SK-N-SH (cell line): Measurements from ENCODE around the gene GAS7. TPM values are rescaled to one million over a fixed set of nuclear protein-coding genes. Genes with fewer than 3 reads are reported as not detected.

ENCODE experiments used
- CTCF ChIA-PET: fragments of 300-600, 350-600 bp; formaldehyde crosslinking; extraction: SDS; loops from one replicate; lab custom pipeline; 2021; lab: Yijun Ruan, JAX
- POLR2A ChIA-PET: fragments of 350-600 bp; sonication (Branson Sonifier 250); formaldehyde crosslinking; extraction: SDS; loops from one replicate; lab custom pipeline; 2020; ENCODE audit warnings: antibody characterized with exemption, inconsistent platforms; lab: Yijun Ruan, JAX
- DNase-seq: peaks from one replicate; pipeline ENCODE4 v3.0.0; 2012
- H2AFZ ChIP-seq: fragments of 200-600 bp; sonication (generic); 2 replicates; pipeline ENCODE4 v1.8.1; 2016; ENCODE audit warnings: antibody characterized with exemption, mild to moderate bottlenecking, low read depth
- H3F3A ChIP-seq: fragments of 200-600 bp; sonication (generic); replicated peaks from 2 replicates; pipeline ENCODE3; 2016; ENCODE audit warnings: antibody characterized with exemption, mild to moderate bottlenecking; ENCODE audit not compliant: insufficient read depth
- H3K27ac ChIP-seq, 2 experiments: fragments of 200-500 bp in 1 of 2; fragments of 200-600 bp in 1 of 2; sonication (Bioruptor generic) in 1 of 2; sonication (generic), shearing (Covaris generic) in 1 of 2; 2 replicates each; pipeline versions ENCODE4 v1.5.1 to v1.6.1; 2014 to 2016; ENCODE audit warnings: low read depth in 2 of 2, inconsistent platforms in 1 of 2, low read length in 1 of 2, mild to moderate bottlenecking in 1 of 2, mixed read lengths in 1 of 2
- H3K27me3 ChIP-seq: fragments of 200-600 bp; sonication (generic), shearing (Covaris generic); 2 replicates; pipeline ENCODE4 v1.6.1; 2016; ENCODE audit warnings: mixed run types; ENCODE audit not compliant: insufficient read depth
- H3K36me3 ChIP-seq, 2 experiments: fragments of 200-500 bp in 1 of 2; fragments of 200-600 bp in 1 of 2; sonication (Bioruptor generic) in 1 of 2; sonication (generic) in 1 of 2; replicated peaks in 1 of 2; 2 replicates each; pipeline versions ENCODE3 to v1.5.1; 2014 to 2016; ENCODE audit warnings: low read length in 1 of 2, mild to moderate bottlenecking in 1 of 2; ENCODE audit not compliant: insufficient read depth in 2 of 2, control insufficient read depth in 1 of 2
- H3K4me1 ChIP-seq, 2 experiments: fragments of 200-500 bp in 1 of 2; fragments of 200-600 bp in 1 of 2; sonication (Bioruptor generic) in 1 of 2; sonication (generic), shearing (Covaris generic) in 1 of 2; 2 replicates each; pipeline versions ENCODE4 v1.5.1 to v1.6.1; 2014 to 2016; ENCODE audit warnings: low read depth in 1 of 2, low read length in 1 of 2, mixed run types in 1 of 2; ENCODE audit not compliant: insufficient read depth in 2 of 2, control insufficient read depth in 1 of 2
- H3K4me2 ChIP-seq: fragments of 200-600 bp; sonication (generic), shearing (Covaris generic); 2 replicates; pipeline ENCODE4 v1.6.1; 2017; ENCODE audit warnings: mixed run types
- H3K4me3 ChIP-seq, 2 experiments: fragments of 200-500 bp in 1 of 2; fragments of 200-600 bp in 1 of 2; sonication (Bioruptor generic) in 1 of 2; sonication (generic), shearing (Covaris generic) in 1 of 2; 2 replicates each; pipeline versions ENCODE4 v1.5.1 to v1.8.1; 2014 to 2016; ENCODE audit warnings: low read depth in 2 of 2, inconsistent platforms in 1 of 2, low read length in 1 of 2, mild to moderate bottlenecking in 1 of 2, mixed read lengths in 1 of 2, moderate library complexity in 1 of 2
- H3K79me2 ChIP-seq: fragments of 200-600 bp; sonication (generic); 2 replicates; pipeline ENCODE4 v1.8.1; 2017; ENCODE audit warnings: mild to moderate bottlenecking; ENCODE audit not compliant: insufficient read depth
- H3K9ac ChIP-seq: fragments of 200-600 bp; sonication (generic); 2 replicates; pipeline ENCODE4 v1.6.1; 2017; ENCODE audit warnings: mixed run types
- H3K9me2 ChIP-seq: fragments of 200-600 bp; sonication (generic); 2 replicates; pipeline ENCODE4 v1.6.1; 2017; ENCODE audit warnings: mixed run types
- H3K9me3 ChIP-seq: fragments of 200-600 bp; sonication (generic); 2 replicates; pipeline ENCODE4 v1.6.1; 2017; ENCODE audit warnings: mixed run types, mild to moderate bottlenecking, moderate library complexity
- H4K20me1 ChIP-seq: fragments of 200-600 bp; sonication (generic); 2 replicates; pipeline ENCODE4 v1.6.1; 2017; ENCODE audit warnings: mild to moderate bottlenecking, mixed run types; ENCODE audit not compliant: insufficient read depth
- CHD2 ChIP-seq: fragments of 150-350 bp; IDR thresholded peaks from 2 replicates; pipeline ENCODE4 v1.6.1; 2018; ENCODE audit warnings: low read length; ENCODE audit not compliant: partially characterized antibody
- FOSL2 ChIP-seq: IDR thresholded peaks from 2 replicates; pipeline ENCODE4 v1.4.0; 2012; ENCODE audit warnings: low read depth, mild to moderate bottlenecking, moderate library complexity, borderline replicate concordance
- FOXJ3 ChIP-seq: sonication (generic); formaldehyde crosslinking; IDR thresholded peaks from 2 replicates; pipeline ENCODE4 v1.5.1; 2020; ENCODE audit warnings: mild to moderate bottlenecking, missing genetic modification reagents
- FOXM1 ChIP-seq: IDR thresholded peaks from 2 replicates; pipeline ENCODE4 v1.4.0; 2012; ENCODE audit warnings: low read depth, mild to moderate bottlenecking
- GABPA ChIP-seq: IDR thresholded peaks from 2 replicates; pipeline ENCODE4 v1.4.0; 2012; ENCODE audit warnings: low read depth, mild to moderate bottlenecking
- GATA2 ChIP-seq: sonication (generic); formaldehyde crosslinking; IDR thresholded peaks from 2 replicates; pipeline ENCODE4 v1.5.0; 2020; ENCODE audit warnings: mild to moderate bottlenecking, missing genetic modification reagents
- JUND ChIP-seq: IDR thresholded peaks from 2 replicates; pipeline ENCODE4 v1.4.0; 2012
- NFIC ChIP-seq: IDR thresholded peaks from 2 replicates; pipeline ENCODE4 v1.4.0; 2012; ENCODE audit warnings: borderline replicate concordance
- POLR2AphosphoS5 ChIP-seq: IDR thresholded peaks from 2 replicates; pipeline ENCODE4 v1.6.1; 2012; ENCODE audit warnings: low read depth, low read length
- RCOR1 ChIP-seq: fragments of 150-350 bp; IDR thresholded peaks from 2 replicates; pipeline ENCODE4 v1.6.1; 2017; ENCODE audit warnings: antibody characterized with exemption, low read length
- RXRA ChIP-seq: IDR thresholded peaks from 2 replicates; pipeline ENCODE4 v1.4.0; 2012; ENCODE audit warnings: low read depth, mild to moderate bottlenecking, borderline replicate concordance
- SIN3A ChIP-seq: IDR thresholded peaks from 2 replicates; pipeline ENCODE4 v1.6.1; 2012; ENCODE audit warnings: low read depth, mild to moderate bottlenecking, low read length, moderate library complexity, borderline replicate concordance
- TCF12 ChIP-seq: IDR thresholded peaks from 2 replicates; pipeline ENCODE4 v1.4.0; 2012
- WGBS: methylation state at CpG from one replicate; pipeline ENCODE4 v1.1.6; 2017; ENCODE audit warnings: low lambda C conversion rate; 5-methylcytosine and 5-hydroxymethylcytosine counted together
- polyA plus RNA-seq, 3 experiments: library from polyadenylated mRNA; depleted of rRNA; stranded (reverse); fragments of >200 nt; gene quantifications; 2 replicates each; pipeline ENCODE4 v1.2.3, GENCODE V29; 2012
- TF ChIP-seq, protein P1 (sequence below): IDR thresholded peaks from 2 replicates; pipeline ENCODE4 v1.4.0; 2012; ENCODE audit warnings: low read depth, borderline replicate concordance
- TF ChIP-seq, protein P2 (sequence below): fragments of 200-600 bp; sonication (generic); IDR thresholded peaks from 2 replicates; pipeline ENCODE4 v1.6.1; 2017; ENCODE audit warnings: antibody characterized with exemption, mild to moderate bottlenecking, moderate library complexity
- TF ChIP-seq, protein P3 (sequence below): fragments of 150-350 bp; IDR thresholded peaks from 2 replicates; pipeline ENCODE4 v1.6.1; 2017; ENCODE audit warnings: antibody characterized with exemption, low read length, low read depth, borderline replicate concordance
- TF ChIP-seq, protein P4 (sequence below): IDR thresholded peaks from 2 replicates; pipeline ENCODE4; 2012

Gene GAS7
- polyA plus RNA-seq, 1 of the 3 experiments (the other 2 are of a cell fraction) = 0.12 TPM

DNA sequence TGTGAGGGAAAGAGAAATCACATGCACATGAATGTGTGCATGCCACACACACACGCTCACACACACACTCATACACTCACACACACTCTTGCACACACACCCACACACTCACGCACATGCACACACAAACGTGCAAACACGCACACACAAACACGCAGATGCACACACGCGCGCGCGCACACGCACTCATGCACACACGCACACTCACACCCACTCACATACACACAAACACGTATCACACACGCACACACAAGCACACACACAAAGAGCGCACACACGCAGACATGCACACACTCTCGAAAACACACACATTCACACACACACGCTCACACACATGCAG lies 72.2 kb downstream of the GAS7 start (continued):
- TF ChIP-seq, protein P1, sequence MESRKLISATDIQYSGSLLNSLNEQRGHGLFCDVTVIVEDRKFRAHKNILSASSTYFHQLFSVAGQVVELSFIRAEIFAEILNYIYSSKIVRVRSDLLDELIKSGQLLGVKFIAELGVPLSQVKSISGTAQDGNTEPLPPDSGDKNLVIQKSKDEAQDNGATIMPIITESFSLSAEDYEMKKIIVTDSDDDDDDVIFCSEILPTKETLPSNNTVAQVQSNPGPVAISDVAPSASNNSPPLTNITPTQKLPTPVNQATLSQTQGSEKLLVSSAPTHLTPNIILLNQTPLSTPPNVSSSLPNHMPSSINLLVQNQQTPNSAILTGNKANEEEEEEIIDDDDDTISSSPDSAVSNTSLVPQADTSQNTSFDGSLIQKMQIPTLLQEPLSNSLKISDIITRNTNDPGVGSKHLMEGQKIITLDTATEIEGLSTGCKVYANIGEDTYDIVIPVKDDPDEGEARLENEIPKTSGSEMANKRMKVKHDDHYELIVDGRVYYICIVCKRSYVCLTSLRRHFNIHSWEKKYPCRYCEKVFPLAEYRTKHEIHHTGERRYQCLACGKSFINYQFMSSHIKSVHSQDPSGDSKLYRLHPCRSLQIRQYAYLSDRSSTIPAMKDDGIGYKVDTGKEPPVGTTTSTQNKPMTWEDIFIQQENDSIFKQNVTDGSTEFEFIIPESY = no peak
- TF ChIP-seq, protein P2, sequence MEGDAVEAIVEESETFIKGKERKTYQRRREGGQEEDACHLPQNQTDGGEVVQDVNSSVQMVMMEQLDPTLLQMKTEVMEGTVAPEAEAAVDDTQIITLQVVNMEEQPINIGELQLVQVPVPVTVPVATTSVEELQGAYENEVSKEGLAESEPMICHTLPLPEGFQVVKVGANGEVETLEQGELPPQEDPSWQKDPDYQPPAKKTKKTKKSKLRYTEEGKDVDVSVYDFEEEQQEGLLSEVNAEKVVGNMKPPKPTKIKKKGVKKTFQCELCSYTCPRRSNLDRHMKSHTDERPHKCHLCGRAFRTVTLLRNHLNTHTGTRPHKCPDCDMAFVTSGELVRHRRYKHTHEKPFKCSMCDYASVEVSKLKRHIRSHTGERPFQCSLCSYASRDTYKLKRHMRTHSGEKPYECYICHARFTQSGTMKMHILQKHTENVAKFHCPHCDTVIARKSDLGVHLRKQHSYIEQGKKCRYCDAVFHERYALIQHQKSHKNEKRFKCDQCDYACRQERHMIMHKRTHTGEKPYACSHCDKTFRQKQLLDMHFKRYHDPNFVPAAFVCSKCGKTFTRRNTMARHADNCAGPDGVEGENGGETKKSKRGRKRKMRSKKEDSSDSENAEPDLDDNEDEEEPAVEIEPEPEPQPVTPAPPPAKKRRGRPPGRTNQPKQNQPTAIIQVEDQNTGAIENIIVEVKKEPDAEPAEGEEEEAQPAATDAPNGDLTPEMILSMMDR = no peak
- TF ChIP-seq, protein P3, sequence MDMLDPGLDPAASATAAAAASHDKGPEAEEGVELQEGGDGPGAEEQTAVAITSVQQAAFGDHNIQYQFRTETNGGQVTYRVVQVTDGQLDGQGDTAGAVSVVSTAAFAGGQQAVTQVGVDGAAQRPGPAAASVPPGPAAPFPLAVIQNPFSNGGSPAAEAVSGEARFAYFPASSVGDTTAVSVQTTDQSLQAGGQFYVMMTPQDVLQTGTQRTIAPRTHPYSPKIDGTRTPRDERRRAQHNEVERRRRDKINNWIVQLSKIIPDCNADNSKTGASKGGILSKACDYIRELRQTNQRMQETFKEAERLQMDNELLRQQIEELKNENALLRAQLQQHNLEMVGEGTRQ = no peak
- TF ChIP-seq, all 33 proteins: peak for 0

DNA sequence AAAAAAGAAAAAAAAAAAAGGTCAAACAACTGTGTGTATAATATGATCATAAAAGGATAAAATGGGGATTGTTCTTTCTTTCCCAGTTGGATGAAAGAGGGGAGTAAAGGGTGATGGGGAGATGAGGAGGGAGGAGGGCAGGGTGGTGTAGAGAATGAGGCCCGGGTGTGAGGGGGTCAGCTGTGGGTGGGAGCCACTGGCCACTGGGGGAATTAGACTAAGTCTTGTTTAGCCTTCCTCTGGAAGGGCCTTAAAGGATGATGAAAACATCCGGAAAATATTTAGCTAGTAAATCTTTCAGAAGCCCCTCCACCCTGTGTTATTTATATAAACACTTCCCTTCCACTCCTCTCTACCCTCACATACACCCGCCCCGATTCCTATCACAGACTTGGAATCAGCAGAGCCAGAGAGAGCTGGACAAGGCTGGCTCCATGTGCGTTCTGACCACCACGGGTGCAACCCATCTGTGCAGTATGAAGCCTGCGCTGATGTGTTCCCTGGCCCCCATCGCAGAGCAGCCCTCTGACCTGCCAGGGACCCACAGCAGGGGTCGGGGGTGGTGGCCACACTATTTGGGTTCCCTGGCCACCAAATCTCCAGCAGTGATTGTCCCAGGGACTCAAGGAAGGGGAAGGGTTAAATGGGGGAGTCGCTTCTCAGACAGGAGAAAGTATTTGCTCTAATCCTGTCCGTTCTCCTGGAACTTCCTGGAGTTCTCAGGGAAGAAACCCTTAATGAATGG lies 72.7 kb downstream of the GAS7 start:
- WGBS = 57% methylated on average over 10 of the region's 11 CpGs
- no peaks in the 10 kb centered on the region for H4K20me1 ChIP-seq
- TF ChIP-seq, protein P3 = no peak
- TF ChIP-seq POLR2AphosphoS5 (no peak), SIN3A (no peak), FOSL2 (no peak)
- POLR2A ChIA-PET = no interaction called here
- no peak overlapping the region for H3K4me2 ChIP-seq
- H3K79me2 ChIP-seq = no peaks in the 10 kb centered on the region
- no peak overlapping the region for H2AFZ ChIP-seq
- H3K27me3 ChIP-seq = peaks cover 4% of the 10 kb centered on the region; the same call in 1 of the 2 replicates
- no peaks in the 10 kb centered on the region for H3K9me2 ChIP-seq
- no peaks in the 10 kb centered on the region for H3F3A ChIP-seq
- H3K4me1 ChIP-seq = peaks cover 0 to 18% of the 10 kb centered on the region in 2 experiments; a peak in 1 of 4 replicates
- H3K9ac ChIP-seq = no peak overlapping the region
- H3K4me3 ChIP-seq = no peak overlapping the region
- H3K9me3 ChIP-seq = no peaks in the 10 kb centered on the region
- CTCF ChIA-PET = no interaction called here
- H3K27ac ChIP-seq = no peak overlapping the region
- no peaks in the 10 kb centered on the region for H3K36me3 ChIP-seq
- no peak for DNase-seq

DNA sequence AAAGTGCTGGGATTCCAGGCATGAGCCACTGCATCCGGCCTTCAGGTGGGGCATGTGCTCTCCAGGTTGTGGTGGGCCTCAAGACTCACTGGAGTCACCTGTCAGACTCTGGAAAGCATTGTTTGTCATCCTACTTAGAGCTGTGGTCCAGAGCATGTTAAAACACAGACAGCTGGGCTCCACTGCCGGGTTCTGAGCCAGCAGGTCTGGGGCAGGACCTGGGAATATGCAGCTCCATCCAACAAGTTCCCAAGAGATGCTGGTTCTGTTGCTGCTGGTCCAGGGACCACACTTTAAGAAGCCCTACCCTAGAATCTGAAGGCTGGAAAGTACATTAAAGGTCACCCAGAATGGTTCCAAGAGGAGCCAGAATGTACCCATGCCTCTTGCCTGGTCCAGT lies 75.3 kb downstream of the GAS7 start:
- peaks cover 0 to 18% of the 10 kb centered on the region in 2 experiments; a peak in 2 of 4 replicates for H3K4me1 ChIP-seq
- DNase-seq = no peak
- peaks cover 8% of the 10 kb centered on the region; the same call in 1 of the 2 replicates for H3K27me3 ChIP-seq
- ChIA-PET CTCF (no interaction called here), POLR2A (no interaction called here)
- H3K4me3 ChIP-seq = no peak overlapping the region
- WGBS = 0% methylated on average over 1 of the region's 2 CpGs
- H3K36me3 ChIP-seq = no peaks in the 10 kb centered on the region
- no peak overlapping the region for H2AFZ ChIP-seq
- H3K79me2 ChIP-seq = no peaks in the 10 kb centered on the region
- no peaks in the 10 kb centered on the region for H3K9me3 ChIP-seq
- H4K20me1 ChIP-seq = no peaks in the 10 kb centered on the region
- H3F3A ChIP-seq = no peaks in the 10 kb centered on the region
- H3K27ac ChIP-seq = no peak overlapping the region
- H3K9me2 ChIP-seq = no peaks in the 10 kb centered on the region
- H3K9ac ChIP-seq = no peak overlapping the region
- no peak overlapping the region for H3K4me2 ChIP-seq
- TF ChIP-seq SIN3A (no peak), CHD2 (no peak), TCF12 (no peak), JUND (no peak), NFIC (no peak), FOXJ3 (CRISPR knock-in tag) (no peak), RXRA (no peak), GABPA (no peak), FOXM1 (no peak), GATA2 (CRISPR knock-in tag) (no peak), RCOR1 (no peak)
- TF ChIP-seq, protein P3 = no peak
- TF ChIP-seq, protein P4, sequence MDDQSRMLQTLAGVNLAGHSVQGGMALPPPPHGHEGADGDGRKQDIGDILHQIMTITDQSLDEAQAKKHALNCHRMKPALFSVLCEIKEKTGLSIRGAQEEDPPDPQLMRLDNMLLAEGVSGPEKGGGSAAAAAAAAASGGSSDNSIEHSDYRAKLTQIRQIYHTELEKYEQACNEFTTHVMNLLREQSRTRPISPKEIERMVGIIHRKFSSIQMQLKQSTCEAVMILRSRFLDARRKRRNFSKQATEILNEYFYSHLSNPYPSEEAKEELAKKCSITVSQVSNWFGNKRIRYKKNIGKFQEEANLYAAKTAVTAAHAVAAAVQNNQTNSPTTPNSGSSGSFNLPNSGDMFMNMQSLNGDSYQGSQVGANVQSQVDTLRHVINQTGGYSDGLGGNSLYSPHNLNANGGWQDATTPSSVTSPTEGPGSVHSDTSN = no peak
